Ishikawa (cell line): Measurements from ENCODE around the gene GXYLT2.

Experiments
- CEBPB ChIP-seq: IDR thresholded peaks from 2 replicates; pipeline ENCODE4 v1.6.1; 2012
- CREB1 ChIP-seq: IDR thresholded peaks from 2 replicates; pipeline ENCODE4 v1.6.1; 2012; ENCODE audit warnings: low read depth
- EGR1 ChIP-seq: IDR thresholded peaks from 2 replicates; pipeline ENCODE4 v1.6.1; 2012
- EP300 ChIP-seq: IDR thresholded peaks from 2 replicates; pipeline ENCODE4 v1.6.1; 2012; ENCODE audit warnings: borderline replicate concordance
- FOXM1 ChIP-seq: IDR thresholded peaks from 2 replicates; pipeline ENCODE4 v1.6.1; 2012; ENCODE audit warnings: low read depth, borderline replicate concordance
- NFIC ChIP-seq: IDR thresholded peaks from 2 replicates; pipeline ENCODE4 v1.6.1; 2012
- RAD21 ChIP-seq: IDR thresholded peaks from 2 replicates; pipeline ENCODE4 v1.6.1; 2012; ENCODE audit warnings: low read depth
- TAF1 ChIP-seq: IDR thresholded peaks from 2 replicates; pipeline ENCODE4 v1.6.1; 2012; ENCODE audit warnings: low read depth, mild to moderate bottlenecking
- TCF12 ChIP-seq: IDR thresholded peaks from 2 replicates; pipeline ENCODE4 v1.6.1; 2012; ENCODE audit warnings: low read depth
- TEAD4 ChIP-seq: IDR thresholded peaks from 2 replicates; pipeline ENCODE4 v1.6.1; 2012
- USF1 ChIP-seq: IDR thresholded peaks from 2 replicates; pipeline ENCODE4 v1.6.1; 2012
- YY1 ChIP-seq: IDR thresholded peaks from 2 replicates; pipeline ENCODE4 v1.6.1; 2012; ENCODE audit warnings: low read depth
- ZBTB7A ChIP-seq: IDR thresholded peaks from 2 replicates; pipeline ENCODE4 v1.6.1; 2012; ENCODE audit warnings: low read depth
- TF ChIP-seq, protein P1 (sequence below): IDR thresholded peaks from 2 replicates; pipeline ENCODE4 v1.6.1; 2012
- TF ChIP-seq, protein P2 (sequence below): IDR thresholded peaks from 2 replicates; pipeline ENCODE4 v1.6.1; 2012; ENCODE audit warnings: low read depth, mild to moderate bottlenecking

GXYLT2 gene

DNA sequence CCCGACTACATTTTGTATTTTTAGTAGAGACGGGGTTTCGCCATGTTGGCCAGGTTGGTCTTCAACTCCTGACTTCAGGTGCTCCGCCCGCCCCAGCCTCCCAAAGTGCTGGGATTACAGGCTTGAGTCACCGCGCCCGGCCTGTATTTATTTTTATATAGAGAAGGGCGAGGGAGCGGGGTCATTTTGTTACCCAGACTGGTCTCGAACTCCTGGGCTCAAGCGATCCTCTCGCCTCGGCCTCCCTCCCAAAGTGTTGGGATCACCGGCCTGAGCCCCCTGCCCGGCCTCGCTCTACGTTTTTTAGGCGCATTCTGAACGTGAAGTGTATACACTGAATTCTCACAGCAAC lies 108.3 kb downstream of the GXYLT2 start:
- no peak for TF ChIP-seq TCF12
- no peak for TF ChIP-seq YY1
- no peak for TF ChIP-seq EP300
- no peak for TF ChIP-seq USF1
- TF ChIP-seq, protein P1, sequence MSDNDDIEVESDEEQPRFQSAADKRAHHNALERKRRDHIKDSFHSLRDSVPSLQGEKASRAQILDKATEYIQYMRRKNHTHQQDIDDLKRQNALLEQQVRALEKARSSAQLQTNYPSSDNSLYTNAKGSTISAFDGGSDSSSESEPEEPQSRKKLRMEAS, result no peak
- no peak for TF ChIP-seq TAF1
- TF ChIP-seq NFIC, result no peak
- no peak for TF ChIP-seq FOXM1
- TF ChIP-seq CEBPB, result no peak
- TF ChIP-seq, protein P2, sequence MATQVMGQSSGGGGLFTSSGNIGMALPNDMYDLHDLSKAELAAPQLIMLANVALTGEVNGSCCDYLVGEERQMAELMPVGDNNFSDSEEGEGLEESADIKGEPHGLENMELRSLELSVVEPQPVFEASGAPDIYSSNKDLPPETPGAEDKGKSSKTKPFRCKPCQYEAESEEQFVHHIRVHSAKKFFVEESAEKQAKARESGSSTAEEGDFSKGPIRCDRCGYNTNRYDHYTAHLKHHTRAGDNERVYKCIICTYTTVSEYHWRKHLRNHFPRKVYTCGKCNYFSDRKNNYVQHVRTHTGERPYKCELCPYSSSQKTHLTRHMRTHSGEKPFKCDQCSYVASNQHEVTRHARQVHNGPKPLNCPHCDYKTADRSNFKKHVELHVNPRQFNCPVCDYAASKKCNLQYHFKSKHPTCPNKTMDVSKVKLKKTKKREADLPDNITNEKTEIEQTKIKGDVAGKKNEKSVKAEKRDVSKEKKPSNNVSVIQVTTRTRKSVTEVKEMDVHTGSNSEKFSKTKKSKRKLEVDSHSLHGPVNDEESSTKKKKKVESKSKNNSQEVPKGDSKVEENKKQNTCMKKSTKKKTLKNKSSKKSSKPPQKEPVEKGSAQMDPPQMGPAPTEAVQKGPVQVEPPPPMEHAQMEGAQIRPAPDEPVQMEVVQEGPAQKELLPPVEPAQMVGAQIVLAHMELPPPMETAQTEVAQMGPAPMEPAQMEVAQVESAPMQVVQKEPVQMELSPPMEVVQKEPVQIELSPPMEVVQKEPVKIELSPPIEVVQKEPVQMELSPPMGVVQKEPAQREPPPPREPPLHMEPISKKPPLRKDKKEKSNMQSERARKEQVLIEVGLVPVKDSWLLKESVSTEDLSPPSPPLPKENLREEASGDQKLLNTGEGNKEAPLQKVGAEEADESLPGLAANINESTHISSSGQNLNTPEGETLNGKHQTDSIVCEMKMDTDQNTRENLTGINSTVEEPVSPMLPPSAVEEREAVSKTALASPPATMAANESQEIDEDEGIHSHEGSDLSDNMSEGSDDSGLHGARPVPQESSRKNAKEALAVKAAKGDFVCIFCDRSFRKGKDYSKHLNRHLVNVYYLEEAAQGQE, result no peak
- TF ChIP-seq TEAD4, result no peak
- TF ChIP-seq EGR1, result no peak
- no peak for TF ChIP-seq RAD21

GRCh38 chr3:72996473-72997333 lies 108.9 kb downstream of the GXYLT2 start, which contains the start of gene PPP4R2:
Gene PPP4R2 (plus strand): TSS chr3:72996811. CDS start chr3:72997038, 227 bp downstream.
- peak; percentile 12; the same call in 1 of the 2 replicates for TF ChIP-seq TCF12
- TF ChIP-seq YY1, result peak; percentile 92
- 0 out of 2 replicates have a peak, but pooled peaks have one; percentile 24 for TF ChIP-seq USF1
- TF ChIP-seq TAF1, result peak; percentile 75
- TF ChIP-seq EP300, result no peak
- TF ChIP-seq, protein P1, result peak; percentile 70; the same call in 1 of the 2 replicates
- no peak for TF ChIP-seq TEAD4

GRCh38 chr3:72997421-72997961 lies 109.6 kb downstream of the GXYLT2 start:
- TF ChIP-seq EP300 (no peak), TCF12 (0 out of 2 replicates have a peak, but pooled peaks have one; percentile 6)

DNA sequence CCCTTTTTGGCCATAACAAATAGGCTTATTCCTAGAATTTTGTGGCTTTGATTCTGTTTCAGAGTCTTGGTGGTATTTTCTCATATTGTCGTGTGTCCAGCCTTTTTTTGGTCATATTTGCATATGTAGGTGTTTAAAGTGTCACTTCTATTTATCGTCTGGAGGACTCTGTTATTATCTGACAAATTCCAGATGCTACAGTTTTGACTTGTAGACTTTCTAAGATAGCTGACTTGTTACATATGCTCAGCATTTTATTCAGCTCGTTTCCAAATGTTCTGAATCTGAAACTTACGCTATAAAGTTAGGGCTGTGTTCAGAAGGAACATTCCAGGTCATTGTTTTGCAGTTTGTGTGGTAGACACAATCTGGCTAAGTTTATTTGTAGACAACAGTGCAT lies 110.6 kb downstream of the GXYLT2 start:
- no peak for TF ChIP-seq YY1

DNA sequence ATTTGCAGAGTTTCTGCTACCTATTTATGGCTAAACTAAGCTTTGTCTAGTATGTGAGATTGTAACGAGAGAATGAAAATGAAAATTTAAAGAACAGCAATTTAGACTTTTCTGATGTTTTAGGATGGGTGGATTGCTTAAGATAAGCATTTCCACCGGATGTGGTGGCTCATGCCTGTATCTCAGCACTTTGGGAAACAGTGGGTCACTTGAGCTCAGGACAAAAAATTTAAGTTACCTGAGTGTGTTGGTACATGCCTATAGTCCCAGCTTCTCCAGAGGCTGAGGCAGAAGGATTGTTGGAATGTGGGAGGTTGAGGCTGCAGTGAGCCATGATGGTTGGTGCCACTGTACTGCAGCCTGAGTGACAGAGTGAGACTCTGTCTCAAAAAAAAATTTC lies 112.1 kb downstream of the GXYLT2 start:
- TF ChIP-seq RAD21 (no peak), EP300 (no peak), YY1 (no peak)

GRCh38 chr3:73004316-73004715 lies 116.5 kb downstream of the GXYLT2 start:
- TF ChIP-seq USF1, result no peak
- no peak for TF ChIP-seq RAD21
- no peak for TF ChIP-seq YY1
- TF ChIP-seq EGR1, result no peak
- TF ChIP-seq TEAD4, result no peak
- TF ChIP-seq EP300, result no peak
- TF ChIP-seq, protein P2, result no peak
- no peak for TF ChIP-seq CREB1
- TF ChIP-seq, protein P1, result no peak
- TF ChIP-seq NFIC, result no peak
- TF ChIP-seq ZBTB7A, result no peak
- TF ChIP-seq TAF1, result no peak
- no peak for TF ChIP-seq TCF12
- no peak for TF ChIP-seq CEBPB
- no peak for TF ChIP-seq FOXM1
